ENCODE measurements around the gene MAPT. TPM values are rescaled to one million over a fixed set of nuclear protein-coding genes. Genes with fewer than 3 reads are reported as not detected.
A peak's percentile ranks its signal among the peaks of the same experiment; 100 is the strongest.

Gene MAPT
- total RNA-seq, 1 donor from 2014 or later = 2.9 TPM

- H3K27me3 Mint-ChIP-seq (ENCODE audit: low read depth) = peaks cover 11% of the 10 kb centered on the region
Observed at GRCh38 chr17:45948881-45949624, 54.7 kb downstream of the MAPT start.

GRCh38 chr17:45949755-45950320 is 55.5 kb downstream of the MAPT start:
- H3K4me1 Mint-ChIP-seq (ENCODE audit: low read depth) = peaks cover 5% of the 10 kb centered on the region
- no peak overlapping the region for H3K4me3 Mint-ChIP-seq (ENCODE audit: unreplicated experiment)
- H3K27me3 Mint-ChIP-seq (ENCODE audit: low read depth) = peaks cover 7% of the 10 kb centered on the region
- no peak overlapping the region for H3K27ac Mint-ChIP-seq (ENCODE audit: unreplicated experiment)
- no peaks in the 10 kb centered on the region for H3K9me3 Mint-ChIP-seq (ENCODE audit: low read depth)
- H3K36me3 Mint-ChIP-seq (ENCODE audit: low read depth) = no peaks in the 10 kb centered on the region
- TF ChIP-seq, protein P1, sequence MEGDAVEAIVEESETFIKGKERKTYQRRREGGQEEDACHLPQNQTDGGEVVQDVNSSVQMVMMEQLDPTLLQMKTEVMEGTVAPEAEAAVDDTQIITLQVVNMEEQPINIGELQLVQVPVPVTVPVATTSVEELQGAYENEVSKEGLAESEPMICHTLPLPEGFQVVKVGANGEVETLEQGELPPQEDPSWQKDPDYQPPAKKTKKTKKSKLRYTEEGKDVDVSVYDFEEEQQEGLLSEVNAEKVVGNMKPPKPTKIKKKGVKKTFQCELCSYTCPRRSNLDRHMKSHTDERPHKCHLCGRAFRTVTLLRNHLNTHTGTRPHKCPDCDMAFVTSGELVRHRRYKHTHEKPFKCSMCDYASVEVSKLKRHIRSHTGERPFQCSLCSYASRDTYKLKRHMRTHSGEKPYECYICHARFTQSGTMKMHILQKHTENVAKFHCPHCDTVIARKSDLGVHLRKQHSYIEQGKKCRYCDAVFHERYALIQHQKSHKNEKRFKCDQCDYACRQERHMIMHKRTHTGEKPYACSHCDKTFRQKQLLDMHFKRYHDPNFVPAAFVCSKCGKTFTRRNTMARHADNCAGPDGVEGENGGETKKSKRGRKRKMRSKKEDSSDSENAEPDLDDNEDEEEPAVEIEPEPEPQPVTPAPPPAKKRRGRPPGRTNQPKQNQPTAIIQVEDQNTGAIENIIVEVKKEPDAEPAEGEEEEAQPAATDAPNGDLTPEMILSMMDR (IDR thresholded peaks at IDR 0.05) = no peak
- DNase-seq (ENCODE audit: low spot score) = no peak

More at GRCh38 chr17:45948881-45949624, 54.7 kb downstream of the MAPT start:
- Mint-ChIP-seq H3K4me1 (ENCODE audit: low read depth) (peaks cover 5% of the 10 kb centered on the region), H3K27ac (ENCODE audit: unreplicated experiment) (peak overlapping the region; percentile 82), H3K9me3 (ENCODE audit: low read depth) (no peaks in the 10 kb centered on the region), H3K4me3 (ENCODE audit: unreplicated experiment) (peak overlapping the region; percentile 65), H3K36me3 (ENCODE audit: low read depth) (no peaks in the 10 kb centered on the region)
- TF ChIP-seq, protein P1 (IDR thresholded peaks at IDR 0.05) = peak; percentile 89
- no peak for DNase-seq (ENCODE audit: low spot score)

DNA sequence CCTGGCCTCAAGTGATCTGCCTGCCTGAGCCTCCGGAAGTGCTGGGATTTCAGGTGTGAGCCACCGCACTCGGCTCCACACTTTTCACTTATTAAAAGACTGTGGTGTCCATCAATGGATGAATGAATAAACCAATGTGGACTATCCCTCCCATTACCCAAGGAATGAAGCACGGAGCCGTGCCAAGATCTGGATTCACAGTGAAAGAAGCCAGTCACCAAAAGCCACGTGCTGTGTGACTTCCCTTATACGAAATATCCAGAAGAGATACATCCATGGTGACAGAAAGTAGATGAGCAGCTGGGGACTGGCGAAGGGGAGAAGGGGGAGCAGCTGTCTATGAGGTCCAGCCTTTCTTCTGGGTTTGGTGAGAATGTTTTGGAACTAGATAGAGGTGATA is 56.5 kb downstream of the MAPT start:
- no peaks in the 10 kb centered on the region for H3K9me3 Mint-ChIP-seq (ENCODE audit: low read depth)
- peaks cover 5% of the 10 kb centered on the region for H3K4me1 Mint-ChIP-seq (ENCODE audit: low read depth)
- no peak overlapping the region for H3K4me3 Mint-ChIP-seq (ENCODE audit: unreplicated experiment)
- TF ChIP-seq, protein P1 (IDR thresholded peaks at IDR 0.05) = no peak
- DNase-seq (ENCODE audit: low spot score) = no peak
- no peak overlapping the region for H3K27ac Mint-ChIP-seq (ENCODE audit: unreplicated experiment)
- H3K27me3 Mint-ChIP-seq (ENCODE audit: low read depth) = peaks cover 7% of the 10 kb centered on the region
- H3K36me3 Mint-ChIP-seq (ENCODE audit: low read depth) = no peaks in the 10 kb centered on the region

DNA sequence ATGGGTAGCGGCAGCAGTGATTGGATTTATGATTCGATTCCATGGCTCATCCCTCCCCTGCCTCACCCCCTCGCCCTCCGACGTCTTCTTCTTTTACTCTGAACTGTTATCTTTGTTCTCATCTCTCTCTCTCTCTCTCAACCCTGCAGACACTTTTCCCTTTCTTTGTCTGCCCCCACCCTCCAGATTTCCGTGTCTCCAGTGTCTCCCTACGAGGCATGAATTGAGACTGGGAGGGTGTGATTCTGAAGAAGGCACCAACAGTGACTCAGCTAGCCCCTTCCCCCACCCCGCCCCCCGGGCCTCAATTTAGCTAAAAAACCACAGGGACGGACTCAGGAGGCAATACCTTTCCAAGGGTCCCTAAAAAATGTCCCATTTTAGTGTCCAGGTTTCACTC is 57.0 kb downstream of the MAPT start:
- TF ChIP-seq, protein P1 (IDR thresholded peaks at IDR 0.05) = no peak
- H3K27ac Mint-ChIP-seq (ENCODE audit: unreplicated experiment) = peak overlapping the region; percentile 32
- H3K27me3 Mint-ChIP-seq (ENCODE audit: low read depth) = peaks cover 7% of the 10 kb centered on the region
- no peaks in the 10 kb centered on the region for H3K9me3 Mint-ChIP-seq (ENCODE audit: low read depth)
- peaks cover 5% of the 10 kb centered on the region for H3K4me1 Mint-ChIP-seq (ENCODE audit: low read depth)
- no peak overlapping the region for H3K4me3 Mint-ChIP-seq (ENCODE audit: unreplicated experiment)
- DNase-seq (ENCODE audit: low spot score) = no peak
- no peaks in the 10 kb centered on the region for H3K36me3 Mint-ChIP-seq (ENCODE audit: low read depth)

- no peak overlapping the region for H3K27ac Mint-ChIP-seq (ENCODE audit: unreplicated experiment)
- no peaks in the 10 kb centered on the region for H3K9me3 Mint-ChIP-seq (ENCODE audit: low read depth)
- H3K4me1 Mint-ChIP-seq (ENCODE audit: low read depth) = peaks cover 5% of the 10 kb centered on the region
Observed at GRCh38 chr17:45951941-45952340, 57.6 kb downstream of the MAPT start.

More at GRCh38 chr17:45951941-45952340, 57.6 kb downstream of the MAPT start:
- Mint-ChIP-seq H3K4me3 (ENCODE audit: unreplicated experiment) (no peak overlapping the region), H3K36me3 (ENCODE audit: low read depth) (no peaks in the 10 kb centered on the region), H3K27me3 (ENCODE audit: low read depth) (peaks cover 7% of the 10 kb centered on the region)
- TF ChIP-seq, protein P1 (IDR thresholded peaks at IDR 0.05) = no peak
- DNase-seq (ENCODE audit: low spot score) = no peak

Measured in chondrocyte (in vitro differentiated cells).